GM19099 (cell line): Measurements from ENCODE around the gene RGMB.

Experiments used
- POLR2A ChIP-seq: IDR thresholded peaks from 3 replicates; pipeline ENCODE4 v1.6.1; 2011; ENCODE audit warnings: low read depth; ENCODE audit not compliant: insufficient read length; ENCODE audit errors: extremely low read depth

The RGMB gene

DNA sequence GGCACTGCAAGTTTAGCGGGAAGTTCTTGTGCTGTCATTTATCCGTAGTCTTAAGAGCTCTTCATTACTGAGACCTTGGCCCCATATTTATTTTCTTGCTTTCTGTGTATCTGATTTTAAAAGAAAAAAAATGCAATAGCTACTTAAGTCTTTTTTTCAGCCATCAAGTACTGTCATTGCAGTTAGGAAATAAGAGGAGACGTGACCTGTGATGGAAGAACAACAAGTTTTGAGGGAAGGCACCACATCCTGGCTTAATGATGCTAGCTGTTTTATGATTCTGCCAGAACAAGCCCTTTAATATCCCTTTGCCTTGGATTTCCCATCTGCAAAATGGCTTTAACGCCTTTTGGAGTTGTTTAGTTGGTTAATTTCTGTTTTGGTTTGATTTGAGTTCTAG is 3.8 kb downstream of the RGMB start:
- TF ChIP-seq POLR2A: no peak

- no peak for TF ChIP-seq POLR2A
Measured at GRCh38 chr5:98779264-98779877, 5.9 kb downstream of the RGMB start.

- no peak for TF ChIP-seq POLR2A
Measured at GRCh38 chr5:98780390-98780789, 6.9 kb downstream of the RGMB start.

DNA sequence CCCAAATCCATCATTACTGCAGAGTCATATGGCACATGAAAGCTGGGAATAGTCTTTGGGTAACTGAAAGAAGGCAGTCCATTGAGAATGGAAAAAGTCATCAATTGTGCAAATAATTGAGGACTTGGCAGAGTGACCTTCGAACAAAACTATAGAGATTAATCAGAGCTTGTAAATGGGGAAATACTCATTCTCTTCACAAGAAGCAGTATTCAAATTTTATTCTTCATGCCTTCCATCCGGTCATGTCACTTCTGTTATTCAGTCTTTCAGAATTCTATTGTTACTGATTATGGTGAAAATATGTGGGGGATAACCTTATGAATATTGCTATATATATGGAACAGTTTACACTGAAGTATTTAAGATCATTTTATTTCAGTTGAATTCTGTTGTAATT is 8.1 kb downstream of the RGMB start:
- TF ChIP-seq POLR2A: no peak

DNA sequence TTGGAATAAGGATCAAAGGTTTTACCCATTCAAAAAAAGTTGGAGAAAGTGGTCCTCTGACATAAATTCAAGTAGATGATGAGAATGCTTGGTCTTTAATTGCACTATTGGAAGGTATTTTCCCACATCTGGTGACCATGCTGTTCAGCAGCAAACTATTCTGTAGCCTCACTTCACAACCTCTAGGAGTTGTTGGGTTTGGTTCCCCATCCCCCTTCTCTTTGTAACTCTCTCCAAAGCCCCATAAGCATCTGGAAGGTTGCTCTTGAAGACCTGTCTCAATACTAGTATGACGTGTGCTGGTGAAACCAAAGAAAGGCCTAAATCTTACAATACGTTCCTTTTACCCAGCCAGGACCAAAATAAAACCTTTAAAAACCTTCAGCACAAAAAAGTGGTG is 8.5 kb downstream of the RGMB start:
- no peak for TF ChIP-seq POLR2A

DNA sequence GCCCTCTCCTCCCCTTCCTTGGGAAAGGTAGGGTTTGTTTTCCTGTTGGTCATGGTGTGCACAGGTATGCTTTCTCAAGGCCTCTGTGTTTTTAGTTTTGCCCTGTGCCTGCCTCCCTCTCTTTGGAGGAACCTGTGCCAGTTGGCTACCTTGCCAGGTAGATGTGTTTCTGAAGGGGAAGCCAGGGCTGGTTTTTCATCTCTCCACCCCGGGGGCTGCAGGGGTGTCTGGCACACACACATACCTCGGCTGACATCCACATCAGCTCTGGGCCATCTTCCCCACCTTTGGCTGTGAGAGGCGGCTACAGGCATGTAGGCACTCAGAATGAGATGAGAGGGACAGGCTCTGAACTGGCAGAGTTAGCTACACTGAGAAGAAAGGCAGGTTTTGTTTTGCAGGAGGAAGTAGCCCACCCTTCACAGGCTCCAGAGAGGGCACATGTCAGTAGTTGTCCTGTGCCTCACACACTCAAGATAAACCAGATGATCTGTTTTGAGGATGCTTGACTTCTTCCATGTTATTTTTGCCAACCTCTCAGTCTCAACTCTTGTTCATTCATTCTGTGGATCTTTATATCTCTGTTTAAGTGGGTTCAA is 9.7 kb downstream of the RGMB start:
- no peak for TF ChIP-seq POLR2A

DNA sequence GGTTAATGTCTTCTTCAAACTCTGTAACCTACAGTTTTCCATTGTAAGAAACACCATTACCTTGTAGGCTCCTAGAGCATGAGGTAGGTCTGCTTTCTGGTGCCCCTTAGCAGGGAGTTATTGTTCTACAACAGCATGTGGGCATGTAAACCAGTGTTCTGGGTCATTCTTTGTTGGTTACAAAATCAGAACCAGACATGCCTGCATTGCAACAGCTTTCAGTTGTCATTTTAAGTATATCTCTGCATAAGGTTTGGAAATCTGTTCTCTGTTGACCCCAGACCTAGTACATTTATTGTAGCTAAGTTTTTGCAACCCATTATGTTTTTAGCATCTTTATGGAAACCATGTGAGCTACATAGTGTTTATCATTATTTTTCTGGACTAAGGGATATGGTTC is 10.9 kb downstream of the RGMB start:
- TF ChIP-seq POLR2A: no peak

DNA sequence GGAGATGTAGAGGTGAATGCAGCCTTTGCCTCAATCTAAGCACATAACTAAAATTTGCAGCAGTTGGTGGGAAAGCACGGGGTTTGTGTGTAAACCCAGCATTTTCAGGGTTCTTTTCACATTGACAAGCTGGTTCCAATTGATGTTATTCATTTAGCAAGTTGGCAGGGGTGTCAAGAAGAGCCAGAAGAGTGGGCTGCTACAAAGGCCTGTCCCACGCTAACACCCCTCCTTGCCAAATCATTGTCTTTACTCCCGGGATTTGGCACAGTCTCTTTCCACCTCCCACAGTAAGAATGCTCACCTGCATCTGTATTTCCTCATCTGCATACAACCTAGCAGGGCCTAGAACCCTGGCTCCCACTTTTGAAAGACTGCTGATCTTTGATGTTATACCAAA is 11.8 kb downstream of the RGMB start:
- TF ChIP-seq POLR2A: no peak

DNA sequence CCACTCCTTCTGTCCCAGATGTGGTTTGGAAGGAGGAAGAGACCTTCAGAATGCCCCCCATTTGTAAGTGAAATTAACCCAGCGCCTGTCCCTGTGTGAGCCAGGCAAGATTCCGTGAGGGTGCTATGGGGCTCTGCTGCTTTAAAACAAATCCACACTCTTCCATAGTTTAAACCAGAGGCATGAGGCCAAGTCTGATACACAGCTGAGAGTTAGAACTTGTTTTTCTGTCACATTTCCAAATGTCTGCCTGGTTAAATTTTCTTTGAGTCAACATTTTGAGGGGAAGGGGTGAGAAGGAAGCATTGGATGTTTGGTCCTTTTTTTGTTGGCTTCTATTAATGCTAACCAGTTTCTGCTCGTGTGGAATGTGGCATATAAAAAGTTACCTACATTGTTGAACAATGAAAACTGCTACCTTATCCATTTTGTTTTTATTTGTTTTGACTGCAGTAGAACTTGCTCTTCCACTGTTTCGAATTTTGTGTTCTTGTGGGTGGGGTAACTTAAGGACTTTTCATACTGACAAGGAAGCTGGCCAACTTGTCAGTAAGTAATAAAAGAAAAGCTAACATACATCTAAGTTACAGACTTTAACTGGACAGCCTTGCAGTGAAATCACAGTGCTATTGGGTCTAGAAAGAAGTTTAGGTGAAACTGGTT is 12.9 kb downstream of the RGMB start:
- no peak for TF ChIP-seq POLR2A

DNA sequence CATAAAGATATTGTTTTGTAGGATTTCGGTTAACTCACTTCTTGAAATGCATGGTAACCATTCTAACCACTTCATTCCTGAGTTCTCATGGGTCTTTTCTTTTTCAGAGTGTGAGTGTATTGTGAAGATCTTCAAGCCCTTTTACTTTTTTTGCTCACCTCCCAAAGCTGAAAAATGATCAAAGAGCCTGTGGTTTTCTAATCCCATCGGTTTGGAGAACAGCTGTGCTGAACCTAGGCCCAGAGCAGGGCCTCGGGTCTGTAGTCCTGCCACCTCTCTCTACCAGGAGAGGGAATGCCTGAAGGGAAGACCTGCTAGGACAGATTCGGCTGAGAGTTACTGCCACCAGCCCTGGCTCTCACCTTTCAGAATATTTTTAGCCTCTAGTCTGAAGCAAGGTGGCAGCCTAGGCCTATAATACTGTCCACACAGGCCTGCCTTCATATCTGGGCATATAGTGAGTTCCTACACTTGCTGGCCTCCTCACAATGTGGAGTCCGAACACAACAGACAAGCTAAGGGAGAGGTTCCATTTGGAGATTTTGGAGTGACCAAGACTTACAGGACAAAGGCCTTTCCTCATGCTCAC is 13.8 kb downstream of the RGMB start:
- TF ChIP-seq POLR2A: no peak

- no peak for TF ChIP-seq POLR2A
Measured at GRCh38 chr5:98789029-98789428, 15.6 kb downstream of the RGMB start.

GRCh38 chr5:98791001-98791519 is 17.6 kb downstream of the RGMB start:
- no peak for TF ChIP-seq POLR2A

DNA sequence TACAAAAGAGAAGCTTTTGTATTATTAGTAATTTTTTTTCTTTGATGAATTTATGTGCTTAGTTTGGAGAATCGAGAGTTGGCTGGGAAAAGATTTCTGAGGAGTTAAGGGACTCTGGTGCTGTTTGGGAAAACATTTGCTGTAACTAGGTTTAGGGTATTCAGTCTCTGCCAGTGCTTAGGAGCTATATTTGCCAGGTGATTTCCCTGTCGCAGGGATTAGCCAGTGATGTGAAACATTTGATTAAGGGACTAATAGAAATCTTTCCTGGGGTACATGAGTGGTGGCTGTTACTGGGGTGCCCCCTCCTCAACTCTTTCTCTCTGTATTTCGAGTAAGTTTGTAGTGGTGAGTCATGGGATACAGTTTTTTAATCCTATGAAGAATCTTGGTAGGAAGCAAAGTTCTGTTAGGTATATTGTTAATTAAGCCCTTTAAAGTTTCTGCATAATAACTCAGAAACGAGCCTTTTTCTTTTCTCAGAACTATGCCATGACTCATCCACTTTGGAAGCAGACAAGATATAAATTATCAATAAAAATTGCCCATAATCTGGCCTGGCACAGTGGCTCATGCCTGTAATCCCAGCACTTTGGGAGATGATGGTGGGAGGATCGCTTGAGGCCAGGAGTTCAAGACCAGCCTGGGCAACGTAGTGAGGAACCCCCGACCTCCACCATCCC is 18.6 kb downstream of the RGMB start:
- no peak for TF ChIP-seq POLR2A

- TF ChIP-seq POLR2A: no peak
Measured at GRCh38 chr5:98793223-98793622, 19.8 kb downstream of the RGMB start.

GRCh38 chr5:98794001-98794400 is 20.5 kb downstream of the RGMB start:
- TF ChIP-seq POLR2A: no peak
